ENCODE measurements around the gene PGM3. TPM values are rescaled to one million over a fixed set of nuclear protein-coding genes. Genes with fewer than 3 reads are reported as not detected.

Gene PGM3
- polyA plus RNA-seq, 2 donors, result 5.0 to 10.2 TPM

GRCh38 chr6:83185096-83185495 is 8.0 kb downstream of the PGM3 start:
- Histone ChIP-seq H3K4me3 (ENCODE audit: low read depth in 1 of 2, low read length in 2 of 2) (no peak overlapping the region), H3K4me1 (ENCODE audit: control insufficient read depth in 2 of 2, insufficient read depth in 2 of 2, low read length in 1 of 2) (no peaks in the 10 kb centered on the region), H3K27ac (ENCODE audit: low read depth in 2 of 2, low read length in 1 of 2) (no peak overlapping the region), H3K9me3 (ENCODE audit: control insufficient read depth in 2 of 2, insufficient read depth in 1 of 2, low read depth in 1 of 2, low read length in 1 of 2) (no peaks in the 10 kb centered on the region), H3K27me3 (ENCODE audit: control insufficient read depth in 1 of 2, insufficient read depth in 2 of 2, low read length in 2 of 2) (no peaks in the 10 kb centered on the region), H3K36me3 (ENCODE audit: control insufficient read depth in 2 of 2, insufficient read depth in 2 of 2, low read length in 1 of 2) (peaks cover 4 to 8% of the 10 kb centered on the region in 2 donors)
- 90 to 94% methylated on average over 2 of the region's 2 CpGs for WGBS, 2 donors

- peaks cover 4 to 6% of the 10 kb centered on the region in 2 donors for H3K36me3 ChIP-seq (ENCODE audit: control insufficient read depth in 2 of 2, insufficient read depth in 2 of 2, low read length in 1 of 2)
- no peaks in the 10 kb centered on the region for H3K27me3 ChIP-seq (ENCODE audit: control insufficient read depth in 1 of 2, insufficient read depth in 2 of 2, low read length in 2 of 2)
- H3K9me3 ChIP-seq (ENCODE audit: control insufficient read depth in 2 of 2, insufficient read depth in 1 of 2, low read depth in 1 of 2, low read length in 1 of 2), result no peaks in the 10 kb centered on the region
- no peak overlapping the region for H3K27ac ChIP-seq (ENCODE audit: low read depth in 2 of 2, low read length in 1 of 2)
- WGBS, 2 donors, result 72 to 73% methylated on average over 9 of the region's 9 CpGs
- no peaks in the 10 kb centered on the region for H3K4me1 ChIP-seq (ENCODE audit: control insufficient read depth in 2 of 2, insufficient read depth in 2 of 2, low read length in 1 of 2)
- H3K4me3 ChIP-seq (ENCODE audit: low read depth in 1 of 2, low read length in 2 of 2), result no peak overlapping the region
These were observed 9.8 kb downstream of the PGM3 start for GRCh38 chr6:83183082-83183828.

- peaks cover 4 to 6% of the 10 kb centered on the region in 2 donors for H3K36me3 ChIP-seq (ENCODE audit: control insufficient read depth in 2 of 2, insufficient read depth in 2 of 2, low read length in 1 of 2)
- no peaks in the 10 kb centered on the region for H3K4me1 ChIP-seq (ENCODE audit: control insufficient read depth in 2 of 2, insufficient read depth in 2 of 2, low read length in 1 of 2)
- H3K27ac ChIP-seq (ENCODE audit: low read depth in 2 of 2, low read length in 1 of 2), result no peak overlapping the region
- no peak overlapping the region for H3K4me3 ChIP-seq (ENCODE audit: low read depth in 1 of 2, low read length in 2 of 2)
- no peaks in the 10 kb centered on the region for H3K9me3 ChIP-seq (ENCODE audit: control insufficient read depth in 2 of 2, insufficient read depth in 1 of 2, low read depth in 1 of 2, low read length in 1 of 2)
- WGBS, 2 donors, result 75 to 78% methylated on average over 1 of the region's 1 CpG
- no peaks in the 10 kb centered on the region for H3K27me3 ChIP-seq (ENCODE audit: control insufficient read depth in 1 of 2, insufficient read depth in 2 of 2, low read length in 2 of 2)
These were observed 11.0 kb downstream of the PGM3 start for GRCh38 chr6:83182114-83182513.

- Histone ChIP-seq H3K4me3 (ENCODE audit: low read depth in 1 of 2, low read length in 2 of 2) (no peak overlapping the region), H3K4me1 (ENCODE audit: control insufficient read depth in 2 of 2, insufficient read depth in 2 of 2, low read length in 1 of 2) (no peaks in the 10 kb centered on the region), H3K27me3 (ENCODE audit: control insufficient read depth in 1 of 2, insufficient read depth in 2 of 2, low read length in 2 of 2) (no peaks in the 10 kb centered on the region), H3K27ac (ENCODE audit: low read depth in 2 of 2, low read length in 1 of 2) (no peak overlapping the region), H3K9me3 (ENCODE audit: control insufficient read depth in 2 of 2, insufficient read depth in 1 of 2, low read depth in 1 of 2, low read length in 1 of 2) (no peaks in the 10 kb centered on the region), H3K36me3 (ENCODE audit: control insufficient read depth in 2 of 2, insufficient read depth in 2 of 2, low read length in 1 of 2) (peaks cover 3 to 4% of the 10 kb centered on the region in 2 donors)
These were observed 12.6 kb downstream of the PGM3 start for GRCh38 chr6:83180426-83180950.

- Histone ChIP-seq H3K4me3 (ENCODE audit: low read depth in 1 of 2, low read length in 2 of 2) (no peak overlapping the region), H3K9me3 (ENCODE audit: control insufficient read depth in 2 of 2, insufficient read depth in 1 of 2, low read depth in 1 of 2, low read length in 1 of 2) (no peaks in the 10 kb centered on the region), H3K36me3 (ENCODE audit: control insufficient read depth in 2 of 2, insufficient read depth in 2 of 2, low read length in 1 of 2) (peaks cover 0 to 5% of the 10 kb centered on the region in 2 donors), H3K27me3 (ENCODE audit: control insufficient read depth in 1 of 2, insufficient read depth in 2 of 2, low read length in 2 of 2) (no peaks in the 10 kb centered on the region), H3K27ac (ENCODE audit: low read depth in 2 of 2, low read length in 1 of 2) (no peak overlapping the region), H3K4me1 (ENCODE audit: control insufficient read depth in 2 of 2, insufficient read depth in 2 of 2, low read length in 1 of 2) (no peaks in the 10 kb centered on the region)
- WGBS, 2 donors, result 80 to 93% methylated on average over 4 of the region's 4 CpGs
These were observed 16.8 kb downstream of the PGM3 start for GRCh38 chr6:83176246-83176645.

GRCh38 chr6:83169511-83169910 is 23.6 kb downstream of the PGM3 start:
- Histone ChIP-seq H3K4me3 (ENCODE audit: low read depth in 1 of 2, low read length in 2 of 2) (no peak overlapping the region), H3K36me3 (ENCODE audit: control insufficient read depth in 2 of 2, insufficient read depth in 2 of 2, low read length in 1 of 2) (peaks cover 8 to 12% of the 10 kb centered on the region in 2 donors), H3K27ac (ENCODE audit: low read depth in 2 of 2, low read length in 1 of 2) (no peak overlapping the region), H3K9me3 (ENCODE audit: control insufficient read depth in 2 of 2, insufficient read depth in 1 of 2, low read depth in 1 of 2, low read length in 1 of 2) (no peaks in the 10 kb centered on the region), H3K27me3 (ENCODE audit: control insufficient read depth in 1 of 2, insufficient read depth in 2 of 2, low read length in 2 of 2) (no peaks in the 10 kb centered on the region), H3K4me1 (ENCODE audit: control insufficient read depth in 2 of 2, insufficient read depth in 2 of 2, low read length in 1 of 2) (no peaks in the 10 kb centered on the region)
- WGBS, 2 donors, result 57 to 60% methylated on average over 1 of the region's 1 CpG

GRCh38 chr6:83169106-83169505 is 24.0 kb downstream of the PGM3 start:
- H3K36me3 ChIP-seq (ENCODE audit: control insufficient read depth in 2 of 2, insufficient read depth in 2 of 2, low read length in 1 of 2), result peaks cover 9 to 12% of the 10 kb centered on the region in 2 donors
- no peaks in the 10 kb centered on the region for H3K27me3 ChIP-seq (ENCODE audit: control insufficient read depth in 1 of 2, insufficient read depth in 2 of 2, low read length in 2 of 2)
- no peaks in the 10 kb centered on the region for H3K9me3 ChIP-seq (ENCODE audit: control insufficient read depth in 2 of 2, insufficient read depth in 1 of 2, low read depth in 1 of 2, low read length in 1 of 2)
- H3K4me3 ChIP-seq (ENCODE audit: low read depth in 1 of 2, low read length in 2 of 2), result no peak overlapping the region
- no peak overlapping the region for H3K27ac ChIP-seq (ENCODE audit: low read depth in 2 of 2, low read length in 1 of 2)
- no peaks in the 10 kb centered on the region for H3K4me1 ChIP-seq (ENCODE audit: control insufficient read depth in 2 of 2, insufficient read depth in 2 of 2, low read length in 1 of 2)

- Histone ChIP-seq H3K27ac (ENCODE audit: low read depth in 2 of 2, low read length in 1 of 2) (no peak overlapping the region), H3K27me3 (ENCODE audit: control insufficient read depth in 1 of 2, insufficient read depth in 2 of 2, low read length in 2 of 2) (no peaks in the 10 kb centered on the region), H3K36me3 (ENCODE audit: control insufficient read depth in 2 of 2, insufficient read depth in 2 of 2, low read length in 1 of 2) (peaks cover 9 to 12% of the 10 kb centered on the region in 2 donors), H3K4me3 (ENCODE audit: low read depth in 1 of 2, low read length in 2 of 2) (no peak overlapping the region), H3K9me3 (ENCODE audit: control insufficient read depth in 2 of 2, insufficient read depth in 1 of 2, low read depth in 1 of 2, low read length in 1 of 2) (no peaks in the 10 kb centered on the region), H3K4me1 (ENCODE audit: control insufficient read depth in 2 of 2, insufficient read depth in 2 of 2, low read length in 1 of 2) (no peaks in the 10 kb centered on the region)
- WGBS, 2 donors, result 90 to 94% methylated on average over 1 of the region's 1 CpG
These were observed 24.5 kb downstream of the PGM3 start for GRCh38 chr6:83168556-83168955.

GRCh38 chr6:83167726-83168278 is 25.3 kb downstream of the PGM3 start:
- Histone ChIP-seq H3K4me1 (ENCODE audit: control insufficient read depth in 2 of 2, insufficient read depth in 2 of 2, low read length in 1 of 2) (no peaks in the 10 kb centered on the region), H3K36me3 (ENCODE audit: control insufficient read depth in 2 of 2, insufficient read depth in 2 of 2, low read length in 1 of 2) (peaks cover 9 to 10% of the 10 kb centered on the region in 2 donors), H3K4me3 (ENCODE audit: low read depth in 1 of 2, low read length in 2 of 2) (no peak overlapping the region), H3K9me3 (ENCODE audit: control insufficient read depth in 2 of 2, insufficient read depth in 1 of 2, low read depth in 1 of 2, low read length in 1 of 2) (no peaks in the 10 kb centered on the region), H3K27me3 (ENCODE audit: control insufficient read depth in 1 of 2, insufficient read depth in 2 of 2, low read length in 2 of 2) (no peaks in the 10 kb centered on the region), H3K27ac (ENCODE audit: low read depth in 2 of 2, low read length in 1 of 2) (no peak overlapping the region)
- 92 to 95% methylated on average over 5 of the region's 5 CpGs for WGBS, 2 donors

- Histone ChIP-seq H3K27me3 (ENCODE audit: control insufficient read depth in 1 of 2, insufficient read depth in 2 of 2, low read length in 2 of 2) (no peaks in the 10 kb centered on the region), H3K27ac (ENCODE audit: low read depth in 2 of 2, low read length in 1 of 2) (no peak overlapping the region), H3K9me3 (ENCODE audit: control insufficient read depth in 2 of 2, insufficient read depth in 1 of 2, low read depth in 1 of 2, low read length in 1 of 2) (no peaks in the 10 kb centered on the region), H3K4me3 (ENCODE audit: low read depth in 1 of 2, low read length in 2 of 2) (no peak overlapping the region), H3K4me1 (ENCODE audit: control insufficient read depth in 2 of 2, insufficient read depth in 2 of 2, low read length in 1 of 2) (no peaks in the 10 kb centered on the region), H3K36me3 (ENCODE audit: control insufficient read depth in 2 of 2, insufficient read depth in 2 of 2, low read length in 1 of 2) (peaks cover 3 to 5% of the 10 kb centered on the region in 2 donors)
- WGBS, 2 donors, result 90% methylated on average over 1 of the region's 1 CpG
These were observed 32.9 kb downstream of the PGM3 start for GRCh38 chr6:83160167-83160566.

All from esophagus (tissue), 2 donors.